DOHH2 (cell line): ENCODE data around the gene NF1.

Source experiments
- EZH2phosphoT487 ChIP-seq: fragments of 200-600 bp; sonication (generic); IDR thresholded peaks from 2 replicates; pipeline ENCODE4 v1.6.1; 2017; ENCODE audit warnings: borderline replicate concordance, mild to moderate bottlenecking, antibody characterized with exemption, low read length, moderate library complexity, mixed read lengths
- TF ChIP-seq, protein P1 (sequence below): fragments of 200-600 bp; sonication (generic); IDR thresholded peaks from one replicate; pipeline ENCODE4 v1.5.1; 2014; ENCODE audit warnings: antibody characterized with exemption, mild to moderate bottlenecking, low read depth, low read length; ENCODE audit not compliant: poor library complexity, severe bottlenecking

DNA sequence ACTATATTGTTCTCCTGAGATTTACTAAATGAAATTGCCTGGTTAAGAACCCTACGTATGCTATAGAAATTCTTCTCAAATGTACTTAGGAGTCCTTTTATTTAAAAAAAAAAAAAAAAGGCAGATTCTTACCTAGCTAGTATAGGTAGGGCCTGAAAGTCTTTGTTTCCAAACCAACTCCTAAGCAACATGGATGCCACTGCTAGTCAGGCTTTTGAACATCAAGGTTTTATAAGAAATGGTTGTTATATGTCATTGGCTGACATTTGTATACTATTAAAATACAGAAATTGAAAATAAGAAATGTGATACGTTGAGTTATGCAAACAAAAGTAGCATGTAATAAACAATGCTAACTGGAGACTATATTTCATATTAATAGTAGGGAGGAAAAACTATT lies 225.5 kb downstream of the NF1 start:
- TF ChIP-seq, protein P1, sequence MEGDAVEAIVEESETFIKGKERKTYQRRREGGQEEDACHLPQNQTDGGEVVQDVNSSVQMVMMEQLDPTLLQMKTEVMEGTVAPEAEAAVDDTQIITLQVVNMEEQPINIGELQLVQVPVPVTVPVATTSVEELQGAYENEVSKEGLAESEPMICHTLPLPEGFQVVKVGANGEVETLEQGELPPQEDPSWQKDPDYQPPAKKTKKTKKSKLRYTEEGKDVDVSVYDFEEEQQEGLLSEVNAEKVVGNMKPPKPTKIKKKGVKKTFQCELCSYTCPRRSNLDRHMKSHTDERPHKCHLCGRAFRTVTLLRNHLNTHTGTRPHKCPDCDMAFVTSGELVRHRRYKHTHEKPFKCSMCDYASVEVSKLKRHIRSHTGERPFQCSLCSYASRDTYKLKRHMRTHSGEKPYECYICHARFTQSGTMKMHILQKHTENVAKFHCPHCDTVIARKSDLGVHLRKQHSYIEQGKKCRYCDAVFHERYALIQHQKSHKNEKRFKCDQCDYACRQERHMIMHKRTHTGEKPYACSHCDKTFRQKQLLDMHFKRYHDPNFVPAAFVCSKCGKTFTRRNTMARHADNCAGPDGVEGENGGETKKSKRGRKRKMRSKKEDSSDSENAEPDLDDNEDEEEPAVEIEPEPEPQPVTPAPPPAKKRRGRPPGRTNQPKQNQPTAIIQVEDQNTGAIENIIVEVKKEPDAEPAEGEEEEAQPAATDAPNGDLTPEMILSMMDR = no peak
- TF ChIP-seq EZH2phosphoT487 = no peak
